ENCODE data around the gene LINC01488. TPM values are rescaled to one million over a fixed set of nuclear protein-coding genes. Genes with fewer than 3 reads are reported as not detected.

LINC01488 gene
- total RNA-seq (ENCODE audit: unreplicated experiment): not detected
- long read RNA-seq: 0 reads

DNA sequence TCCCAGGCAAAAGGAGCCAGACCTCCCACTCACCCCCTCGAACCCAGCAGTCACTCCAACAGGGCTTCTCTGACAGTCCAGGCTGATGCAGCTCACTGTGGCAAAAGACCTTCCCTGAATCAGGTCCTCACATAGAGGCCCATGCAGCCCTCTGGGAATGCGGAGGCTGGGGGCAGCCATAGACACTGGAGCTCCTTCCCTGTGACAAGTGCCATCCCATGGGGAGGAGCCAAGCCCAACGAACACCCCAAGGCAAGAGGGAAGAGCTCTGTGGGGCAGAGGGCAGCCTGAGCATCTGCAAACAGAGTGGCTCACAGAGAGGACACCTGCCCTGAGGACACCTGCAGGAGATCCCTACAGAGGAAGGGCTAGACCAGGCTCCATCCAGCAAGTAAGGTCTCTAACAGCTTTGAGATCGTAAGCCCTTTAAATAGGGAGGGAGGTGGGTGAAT lies at the start of gene LINC01488:
Gene LINC01488, plus strand, starts transcription at position 271 of the 452 bp plus-strand sequence.
- TF ChIP-seq, protein P1, sequence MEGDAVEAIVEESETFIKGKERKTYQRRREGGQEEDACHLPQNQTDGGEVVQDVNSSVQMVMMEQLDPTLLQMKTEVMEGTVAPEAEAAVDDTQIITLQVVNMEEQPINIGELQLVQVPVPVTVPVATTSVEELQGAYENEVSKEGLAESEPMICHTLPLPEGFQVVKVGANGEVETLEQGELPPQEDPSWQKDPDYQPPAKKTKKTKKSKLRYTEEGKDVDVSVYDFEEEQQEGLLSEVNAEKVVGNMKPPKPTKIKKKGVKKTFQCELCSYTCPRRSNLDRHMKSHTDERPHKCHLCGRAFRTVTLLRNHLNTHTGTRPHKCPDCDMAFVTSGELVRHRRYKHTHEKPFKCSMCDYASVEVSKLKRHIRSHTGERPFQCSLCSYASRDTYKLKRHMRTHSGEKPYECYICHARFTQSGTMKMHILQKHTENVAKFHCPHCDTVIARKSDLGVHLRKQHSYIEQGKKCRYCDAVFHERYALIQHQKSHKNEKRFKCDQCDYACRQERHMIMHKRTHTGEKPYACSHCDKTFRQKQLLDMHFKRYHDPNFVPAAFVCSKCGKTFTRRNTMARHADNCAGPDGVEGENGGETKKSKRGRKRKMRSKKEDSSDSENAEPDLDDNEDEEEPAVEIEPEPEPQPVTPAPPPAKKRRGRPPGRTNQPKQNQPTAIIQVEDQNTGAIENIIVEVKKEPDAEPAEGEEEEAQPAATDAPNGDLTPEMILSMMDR (IDR thresholded peaks at IDR 0.05; ENCODE audit: unreplicated experiment): no peak
- no peak within 1 kb of the TSS for H3K4me3 Mint-ChIP-seq (ENCODE audit: unreplicated experiment)
- no peaks in the 10 kb centered on the region for H3K9me3 Mint-ChIP-seq (ENCODE audit: unreplicated experiment)
- DNase-seq (ENCODE audit: low spot score): no peak
- no peak within 1 kb of the TSS for H3K27ac Mint-ChIP-seq (ENCODE audit: unreplicated experiment)
- no peaks in the 10 kb centered on the region for H3K4me1 Mint-ChIP-seq (ENCODE audit: unreplicated experiment)
- H3K27me3 Mint-ChIP-seq (ENCODE audit: unreplicated experiment): peaks cover 4% of the 10 kb centered on the region
- H3K36me3 Mint-ChIP-seq (ENCODE audit: low read depth, unreplicated experiment): no peaks in the 10 kb centered on the region

DNA sequence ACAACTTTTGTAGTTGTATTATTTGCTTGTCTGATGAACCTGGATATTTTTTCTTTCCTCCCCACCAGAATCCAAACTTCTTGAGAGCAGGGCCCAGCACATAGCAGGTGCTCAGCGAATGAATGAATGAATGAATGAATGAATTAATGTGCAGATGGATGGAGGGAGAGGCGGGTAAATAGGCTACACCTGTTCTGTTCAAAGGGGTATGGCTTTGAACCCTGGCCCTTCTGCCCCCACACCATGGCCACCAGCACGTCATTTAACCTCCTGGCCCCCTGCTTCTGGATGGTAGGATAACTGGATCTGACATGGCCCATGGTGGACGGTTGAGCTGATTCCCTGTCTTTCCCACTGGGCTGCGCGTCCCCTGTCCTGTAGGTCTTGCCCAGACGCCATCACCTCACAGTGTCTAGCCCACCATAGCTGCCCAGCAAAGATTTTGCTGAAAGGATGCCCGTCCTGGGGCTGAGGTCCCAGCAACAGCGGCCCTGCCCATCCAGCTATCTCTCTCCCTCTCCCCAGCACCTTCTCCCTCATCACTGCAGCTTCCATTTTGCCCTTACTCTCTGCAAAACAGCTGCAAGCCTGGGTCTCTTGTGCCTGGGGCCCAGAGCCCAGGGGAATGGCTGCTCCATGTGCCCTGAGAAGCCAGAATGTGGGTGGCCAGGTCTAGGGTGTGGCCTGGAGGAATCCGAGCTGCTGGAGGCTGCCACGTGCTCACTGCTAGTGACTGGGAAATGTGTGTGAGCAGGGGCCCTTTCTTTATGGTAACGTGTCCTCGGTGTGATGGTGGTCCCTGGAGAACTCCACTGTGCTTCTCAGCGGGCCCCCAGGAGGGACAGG lies 49.3 kb upstream of the LINC01488 start:
- DNase-seq (ENCODE audit: low spot score): no peak
- Mint-ChIP-seq H3K36me3 (ENCODE audit: low read depth, unreplicated experiment) (no peaks in the 10 kb centered on the region), H3K27ac (ENCODE audit: unreplicated experiment) (no peak overlapping the region), H3K4me1 (ENCODE audit: unreplicated experiment) (no peaks in the 10 kb centered on the region), H3K4me3 (ENCODE audit: unreplicated experiment) (no peak overlapping the region), H3K9me3 (ENCODE audit: unreplicated experiment) (no peaks in the 10 kb centered on the region), H3K27me3 (ENCODE audit: unreplicated experiment) (peaks cover 9% of the 10 kb centered on the region)
- TF ChIP-seq, protein P1 (IDR thresholded peaks at IDR 0.05; ENCODE audit: unreplicated experiment): no peak

DNA sequence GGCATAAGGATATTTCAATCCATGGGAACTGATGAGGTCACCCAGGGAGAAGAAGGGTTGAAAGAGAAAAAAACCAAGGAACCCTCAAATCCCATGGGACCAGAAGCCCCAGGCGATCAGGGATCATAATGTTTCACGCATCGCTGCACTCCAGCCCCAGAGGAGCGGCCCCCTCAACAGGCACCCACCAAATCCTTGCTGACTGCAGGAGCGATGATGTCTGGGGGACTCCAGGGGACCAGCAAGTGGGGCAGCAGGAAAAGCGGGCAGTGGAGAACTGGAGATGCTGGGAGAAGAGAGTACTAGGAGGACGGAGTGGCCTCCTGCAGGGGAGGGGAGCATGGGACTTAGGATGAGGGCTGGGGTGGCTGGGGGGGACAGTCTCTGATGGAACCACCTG lies 47.7 kb upstream of the LINC01488 start:
- H3K27ac Mint-ChIP-seq (ENCODE audit: unreplicated experiment): no peak overlapping the region
- H3K4me1 Mint-ChIP-seq (ENCODE audit: unreplicated experiment): no peaks in the 10 kb centered on the region
- TF ChIP-seq, protein P1 (IDR thresholded peaks at IDR 0.05; ENCODE audit: unreplicated experiment): no peak

DNA sequence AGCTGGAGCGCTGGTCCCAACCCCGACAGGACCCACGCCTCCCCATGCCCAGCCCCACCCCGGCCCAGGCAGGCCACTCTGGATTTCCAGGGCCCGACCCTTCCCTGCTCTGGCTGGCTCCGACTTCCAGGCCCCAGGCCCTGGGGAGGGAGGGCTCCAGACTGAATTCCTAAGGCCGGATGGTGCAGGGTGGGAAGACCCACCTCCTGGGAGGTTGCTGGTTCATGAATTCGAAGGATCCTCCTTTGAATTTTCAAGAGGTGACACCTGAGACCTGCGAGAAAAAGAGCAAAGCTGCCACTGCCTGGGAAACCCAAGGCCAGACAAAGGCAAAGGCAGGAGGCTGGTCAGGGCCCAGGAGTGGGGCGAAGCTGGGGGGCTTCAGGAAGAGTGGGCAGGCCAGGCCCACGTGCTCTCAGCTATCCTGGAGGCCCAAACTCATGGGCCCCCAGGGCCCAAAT lies 47.0 kb upstream of the LINC01488 start:
- no peaks in the 10 kb centered on the region for H3K4me1 Mint-ChIP-seq (ENCODE audit: unreplicated experiment)
- H3K36me3 Mint-ChIP-seq (ENCODE audit: low read depth, unreplicated experiment): no peaks in the 10 kb centered on the region
- no peak overlapping the region for H3K27ac Mint-ChIP-seq (ENCODE audit: unreplicated experiment)
- no peak overlapping the region for H3K4me3 Mint-ChIP-seq (ENCODE audit: unreplicated experiment)
- H3K27me3 Mint-ChIP-seq (ENCODE audit: unreplicated experiment): peaks cover 11% of the 10 kb centered on the region
- no peak for DNase-seq (ENCODE audit: low spot score)
- TF ChIP-seq, protein P1 (IDR thresholded peaks at IDR 0.05; ENCODE audit: unreplicated experiment): no peak
- H3K9me3 Mint-ChIP-seq (ENCODE audit: unreplicated experiment): no peaks in the 10 kb centered on the region

More for the DNA sequence above, 47.7 kb upstream of the LINC01488 start:
- no peak for DNase-seq (ENCODE audit: low spot score)
- no peaks in the 10 kb centered on the region for H3K36me3 Mint-ChIP-seq (ENCODE audit: low read depth, unreplicated experiment)
- no peak overlapping the region for H3K4me3 Mint-ChIP-seq (ENCODE audit: unreplicated experiment)
- H3K9me3 Mint-ChIP-seq (ENCODE audit: unreplicated experiment): no peaks in the 10 kb centered on the region
- H3K27me3 Mint-ChIP-seq (ENCODE audit: unreplicated experiment): peaks cover 11% of the 10 kb centered on the region

Data from endothelial cell (in vitro differentiated cells).